AG10803 (cell line): Measurements from ENCODE around the gene BACE1-AS.
"Not testable (repeated sequence)": the region's sequence is repeated elsewhere in the genome, so short reads cannot be mapped to it uniquely, and the experiment has no call there.

Experiments
- DNase-seq: peaks from one replicate; pipeline ENCODE4 v3.0.0; 2010; ENCODE audit warnings: low read depth
- H3K4me3 ChIP-seq: 2 replicates; pipeline ENCODE4 v1.5.1; 2011; ENCODE audit warnings: mild to moderate bottlenecking, low read length, control low read depth
- CTCF ChIP-seq: conservative IDR thresholded peaks from 2 replicates; pipeline ENCODE4 v1.5.1; 2011; ENCODE audit warnings: mild to moderate bottlenecking, low read length, control low read depth, inconsistent platforms

Gene BACE1-AS

GRCh38 chr11:117259417-117259816 lies 31.7 kb upstream of the BACE1-AS start:
- no peak for TF ChIP-seq CTCF
- peak; percentile 75 for DNase-seq
- H3K4me3 ChIP-seq = no peak overlapping the region

- H3K4me3 ChIP-seq, DNase-seq: not testable (repeated sequence)
These were observed 26.4 kb upstream of the BACE1-AS start for GRCh38 chr11:117264624-117265323.

GRCh38 chr11:117265745-117266144 lies 25.4 kb upstream of the BACE1-AS start:
- TF ChIP-seq CTCF = no peak
- DNase-seq = no peak

GRCh38 chr11:117269856-117270255 lies 21.3 kb upstream of the BACE1-AS start:
- H3K4me3 ChIP-seq = no peak overlapping the region
- DNase-seq = no peak
- TF ChIP-seq CTCF = no peak

More at GRCh38 chr11:117265745-117266144, 25.4 kb upstream of the BACE1-AS start:
- H3K4me3 ChIP-seq = no peak overlapping the region

- no peak for TF ChIP-seq CTCF
- DNase-seq = no peak
- no peak overlapping the region for H3K4me3 ChIP-seq
These were observed 19.9 kb upstream of the BACE1-AS start for GRCh38 chr11:117271208-117271607.

GRCh38 chr11:117272175-117272574 lies 19.0 kb upstream of the BACE1-AS start:
- DNase-seq, H3K4me3 ChIP-seq: not testable (repeated sequence)

GRCh38 chr11:117273550-117274289 lies 17.4 kb upstream of the BACE1-AS start:
- no peak overlapping the region for H3K4me3 ChIP-seq
- no peak for TF ChIP-seq CTCF
- peak; percentile 71 for DNase-seq

- H3K4me3 ChIP-seq = no peak overlapping the region
- no peak for TF ChIP-seq CTCF
- DNase-seq = peak; percentile 9
These were observed 12.8 kb upstream of the BACE1-AS start for GRCh38 chr11:117278347-117278746.
